SU-DHL-6 (cell line): ENCODE results near the gene RGS4.

ENCODE experiments used
- EZH2phosphoT487 ChIP-seq: fragments of 200-600 bp; sonication (generic), shearing (Covaris generic); conservative IDR thresholded peaks from 2 replicates; pipeline ENCODE4 v1.6.1; 2018; ENCODE audit warnings: mild to moderate bottlenecking, antibody characterized with exemption, low read length, moderate library complexity, mixed read lengths
- TF ChIP-seq, protein P1 (sequence below): fragments of 200-600 bp; sonication (generic); IDR thresholded peaks from one replicate; pipeline ENCODE4 v1.5.1; 2017; ENCODE audit warnings: antibody characterized with exemption, mild to moderate bottlenecking, low read length, moderate library complexity; ENCODE audit not compliant: insufficient read depth, poor library complexity, severe bottlenecking

- TF ChIP-seq, protein P1, sequence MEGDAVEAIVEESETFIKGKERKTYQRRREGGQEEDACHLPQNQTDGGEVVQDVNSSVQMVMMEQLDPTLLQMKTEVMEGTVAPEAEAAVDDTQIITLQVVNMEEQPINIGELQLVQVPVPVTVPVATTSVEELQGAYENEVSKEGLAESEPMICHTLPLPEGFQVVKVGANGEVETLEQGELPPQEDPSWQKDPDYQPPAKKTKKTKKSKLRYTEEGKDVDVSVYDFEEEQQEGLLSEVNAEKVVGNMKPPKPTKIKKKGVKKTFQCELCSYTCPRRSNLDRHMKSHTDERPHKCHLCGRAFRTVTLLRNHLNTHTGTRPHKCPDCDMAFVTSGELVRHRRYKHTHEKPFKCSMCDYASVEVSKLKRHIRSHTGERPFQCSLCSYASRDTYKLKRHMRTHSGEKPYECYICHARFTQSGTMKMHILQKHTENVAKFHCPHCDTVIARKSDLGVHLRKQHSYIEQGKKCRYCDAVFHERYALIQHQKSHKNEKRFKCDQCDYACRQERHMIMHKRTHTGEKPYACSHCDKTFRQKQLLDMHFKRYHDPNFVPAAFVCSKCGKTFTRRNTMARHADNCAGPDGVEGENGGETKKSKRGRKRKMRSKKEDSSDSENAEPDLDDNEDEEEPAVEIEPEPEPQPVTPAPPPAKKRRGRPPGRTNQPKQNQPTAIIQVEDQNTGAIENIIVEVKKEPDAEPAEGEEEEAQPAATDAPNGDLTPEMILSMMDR, result no peak
- no peak for TF ChIP-seq EZH2phosphoT487
Measured at GRCh38 chr1:163069655-163070277, 605 bp downstream of the RGS4 start.
